ENCODE results near the gene BRDT. TPM values are rescaled to one million over a fixed set of nuclear protein-coding genes. Genes with fewer than 3 reads are reported as not detected.

BRDT gene
- total RNA-seq, 1 experiment from 2014 or later, result not detected

DNA sequence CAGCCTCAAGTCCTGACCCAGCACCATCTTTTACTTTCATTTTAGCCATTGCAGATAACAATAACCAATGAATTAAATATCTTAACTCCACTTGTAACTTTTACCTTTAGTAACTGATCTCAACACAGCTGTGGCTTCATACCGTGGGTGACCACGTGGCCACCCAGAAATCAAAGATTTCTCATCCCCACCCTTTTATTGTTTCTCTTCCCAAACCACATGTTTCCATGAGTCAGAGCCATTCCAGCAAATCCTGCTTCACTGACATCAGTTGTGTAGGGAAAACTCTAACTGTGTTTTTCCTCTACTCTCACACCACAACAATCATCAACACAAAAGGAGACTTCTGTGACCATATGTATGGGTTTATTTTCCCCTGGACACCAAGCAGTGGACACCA is 25.1 kb upstream of the BRDT start:
- ChIA-PET CTCF (no interaction called here), POLR2A (no interaction called here)
- DNase-seq (ENCODE audit: low read depth, low spot score) (no peak), ATAC-seq (no peak)
- TF ChIP-seq, protein P1, sequence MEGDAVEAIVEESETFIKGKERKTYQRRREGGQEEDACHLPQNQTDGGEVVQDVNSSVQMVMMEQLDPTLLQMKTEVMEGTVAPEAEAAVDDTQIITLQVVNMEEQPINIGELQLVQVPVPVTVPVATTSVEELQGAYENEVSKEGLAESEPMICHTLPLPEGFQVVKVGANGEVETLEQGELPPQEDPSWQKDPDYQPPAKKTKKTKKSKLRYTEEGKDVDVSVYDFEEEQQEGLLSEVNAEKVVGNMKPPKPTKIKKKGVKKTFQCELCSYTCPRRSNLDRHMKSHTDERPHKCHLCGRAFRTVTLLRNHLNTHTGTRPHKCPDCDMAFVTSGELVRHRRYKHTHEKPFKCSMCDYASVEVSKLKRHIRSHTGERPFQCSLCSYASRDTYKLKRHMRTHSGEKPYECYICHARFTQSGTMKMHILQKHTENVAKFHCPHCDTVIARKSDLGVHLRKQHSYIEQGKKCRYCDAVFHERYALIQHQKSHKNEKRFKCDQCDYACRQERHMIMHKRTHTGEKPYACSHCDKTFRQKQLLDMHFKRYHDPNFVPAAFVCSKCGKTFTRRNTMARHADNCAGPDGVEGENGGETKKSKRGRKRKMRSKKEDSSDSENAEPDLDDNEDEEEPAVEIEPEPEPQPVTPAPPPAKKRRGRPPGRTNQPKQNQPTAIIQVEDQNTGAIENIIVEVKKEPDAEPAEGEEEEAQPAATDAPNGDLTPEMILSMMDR (IDR thresholded peaks at IDR 0.05), result no peak
- TF ChIP-seq REST (IDR thresholded peaks at IDR 0.05; ENCODE audit: insufficient read depth in 1 of 2, low read depth in 2 of 2, low read length in 1 of 2) (no peak), POLR2AphosphoS5 (IDR thresholded peaks at IDR 0.05; ENCODE audit: low read depth, low read length) (no peak), SIN3A (IDR thresholded peaks at IDR 0.05; ENCODE audit: borderline replicate concordance, insufficient read depth, low read depth, low read length) (no peak), TCF7L2 (IDR thresholded peaks at IDR 0.05; ENCODE audit: low read depth, low read length) (no peak)
- H3K27ac ChIP-seq (ENCODE audit: low read length), result no peak overlapping the region
- H3K27me3 ChIP-seq (ENCODE audit: control insufficient read depth, insufficient read depth, low read length), result no peaks in the 10 kb centered on the region
- H3K9me3 ChIP-seq (ENCODE audit: control insufficient read depth, insufficient read depth, low read depth, low read length), result no peaks in the 10 kb centered on the region
- H3K36me3 ChIP-seq (ENCODE audit: control insufficient read depth, insufficient read depth, low read length), result no peaks in the 10 kb centered on the region
- in situ Hi-C loops (cut with HindIII; ENCODE audit: low pct_unique_long_range_greater_than_20kb, low sequenced_read_pairs) (no loop called here), intact Hi-C loops (cut with micrococcal nuclease; ENCODE audit: unreplicated experiment) (loop anchor here (10.0 kb wide), 1 partner anchor 639 kb away; no protein-coding TSS in a partner anchor)
- no peaks in the 10 kb centered on the region for H3K4me1 ChIP-seq (ENCODE audit: control insufficient read depth, insufficient read depth, low read length)
- H3K4me3 ChIP-seq (ENCODE audit: low read depth in 2 of 2, low read length in 2 of 2), result no peak overlapping the region
- BruUV-seq (replicated peaks), result no TSS peak

GRCh38 chr1:91925644-91926435 is 23.4 kb upstream of the BRDT start:
- no peak overlapping the region for H3K4me3 ChIP-seq (ENCODE audit: low read depth in 2 of 2, low read length in 2 of 2)
- BruUV-seq (replicated peaks), result no TSS peak
- intact Hi-C loops (cut with micrococcal nuclease; ENCODE audit: unreplicated experiment), result loop anchor here (2.0 to 10.0 kb wide), 3 partner anchors 394 to 641 kb away; no protein-coding TSS in a partner anchor
- no peak overlapping the region for H3K27ac ChIP-seq (ENCODE audit: low read length)
- H3K36me3 ChIP-seq (ENCODE audit: control insufficient read depth, insufficient read depth, low read length), result no peaks in the 10 kb centered on the region
- in situ Hi-C loops (cut with HindIII; ENCODE audit: low pct_unique_long_range_greater_than_20kb, low sequenced_read_pairs), result no loop called here
- POLR2A ChIA-PET, result no interaction called here
- no peak for ATAC-seq
- CTCF ChIA-PET, result interaction anchor here (0.6 kb wide), 1 partner anchor 10 kb away, joined by 15 read pairs; no protein-coding TSS in a partner anchor
- no peak for TF ChIP-seq POLR2AphosphoS5 (IDR thresholded peaks at IDR 0.05; ENCODE audit: low read depth, low read length)
- TF ChIP-seq, protein P1 (IDR thresholded peaks at IDR 0.05), result no peak
- TF ChIP-seq SIN3A (IDR thresholded peaks at IDR 0.05; ENCODE audit: borderline replicate concordance, insufficient read depth, low read depth, low read length), result no peak
- no peak for TF ChIP-seq REST (IDR thresholded peaks at IDR 0.05; ENCODE audit: insufficient read depth in 1 of 2, low read depth in 2 of 2, low read length in 1 of 2)
- TF ChIP-seq TCF7L2 (IDR thresholded peaks at IDR 0.05; ENCODE audit: low read depth, low read length), result no peak
- no peaks in the 10 kb centered on the region for H3K27me3 ChIP-seq (ENCODE audit: control insufficient read depth, insufficient read depth, low read length)
- DNase-seq (ENCODE audit: low read depth, low spot score), result no peak
- no peaks in the 10 kb centered on the region for H3K9me3 ChIP-seq (ENCODE audit: control insufficient read depth, insufficient read depth, low read depth, low read length)
- no peaks in the 10 kb centered on the region for H3K4me1 ChIP-seq (ENCODE audit: control insufficient read depth, insufficient read depth, low read length)

Measured in Panc1 (cell line).